H1 (cell line): ENCODE results near the gene GNAQ. TPM values are rescaled to one million over a fixed set of nuclear protein-coding genes. Genes with fewer than 3 reads are reported as not detected.

Source experiments
- CREB1 ChIP-seq: IDR thresholded peaks from 2 replicates; pipeline ENCODE4 v1.6.1; 2012; ENCODE audit warnings: inconsistent platforms
- POLR2A ChIP-seq, 2 experiments: IDR thresholded peaks; 1 replicate in 1 of 2; 2 replicates in 1 of 2; pipeline ENCODE4 v1.6.1; 2011; ENCODE audit warnings: low read depth in 2 of 2, low read length in 2 of 2, mild to moderate bottlenecking in 2 of 2; ENCODE audit errors: control extremely low read depth in 1 of 2
- POLR2AphosphoS5 ChIP-seq: IDR thresholded peaks from 2 replicates; pipeline ENCODE4 v1.6.1; 2011; ENCODE audit warnings: low read depth, low read length
- RBBP5 ChIP-seq: IDR thresholded peaks from 2 replicates; pipeline ENCODE4 v1.7.1; 2012; ENCODE audit warnings: low read depth, mild to moderate bottlenecking, inconsistent platforms, low read length, moderate library complexity, borderline replicate concordance
- RXRA ChIP-seq: IDR thresholded peaks from 2 replicates; pipeline ENCODE4 v1.6.1; 2011; ENCODE audit warnings: low read depth, mild to moderate bottlenecking, low read length, moderate library complexity; ENCODE audit not compliant: insufficient read depth
- SRF ChIP-seq: IDR thresholded peaks from 2 replicates; pipeline ENCODE4 v1.6.1; 2011; ENCODE audit warnings: mild to moderate bottlenecking, low read depth, low read length, moderate library complexity
- TCF12 ChIP-seq: IDR thresholded peaks from 2 replicates; pipeline ENCODE4 v1.6.1; 2011; ENCODE audit warnings: low read depth, mild to moderate bottlenecking, low read length
- YY1 ChIP-seq: IDR thresholded peaks from 2 replicates; pipeline ENCODE4 v1.6.1; 2011; ENCODE audit warnings: low read depth, mild to moderate bottlenecking, low read length
- polyA plus RNA-seq, 7 experiments: library from polyadenylated mRNA; depleted of rRNA in 3 of 7; stranded (reverse) in 5 of 7; unstranded in 2 of 7; fragments of >200 nt in 5 of 7; fragments of 200-250 nt in 2 of 7; gene quantifications; 1 replicate in 5 of 7; 2 replicates in 1 of 7; 4 replicates in 1 of 7; pipeline versions ENCODE4 v1.2.1 to v1.2.3, GENCODE V29; 2011 to 2013; ENCODE audit warnings: missing spikeins in 2 of 7, mixed read lengths in 2 of 7
- total RNA-seq: library from RNA; stranded (reverse); fragmentation: NEBNext Ultra II Directional; extraction: Animal tissue kit (Norgen Biotek cat#: 25700); gene quantifications from 2 replicates; pipeline ENCODE4 v1.2.1, GENCODE V29; 2021

GNAQ gene
- total and polyA plus RNA-seq, 2 of the 8 experiments (the other 6 are each of a cell fraction or from before 2014, with no cell fraction given): 22.8 to 63.8 TPM

DNA sequence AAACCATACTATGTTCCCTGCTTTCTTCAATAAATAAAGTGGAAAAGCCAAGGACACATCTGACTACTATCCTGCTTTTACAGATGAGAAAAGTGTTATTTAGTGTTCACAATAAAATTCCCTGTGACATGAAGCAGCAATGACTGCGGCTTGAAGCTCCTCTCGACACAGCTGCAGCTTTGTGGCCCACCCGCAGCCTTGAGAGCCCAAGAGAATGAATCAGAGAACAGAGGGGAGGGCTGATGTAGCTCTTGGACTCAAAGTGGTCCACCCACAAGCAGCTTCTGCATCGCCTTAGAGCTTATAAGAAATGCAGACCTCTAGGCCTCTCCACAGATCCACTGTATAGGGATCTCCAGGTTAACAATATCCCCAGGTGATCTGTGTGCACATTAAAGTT is 202.2 kb downstream of the GNAQ start (continued):
- no peak for TF ChIP-seq POLR2AphosphoS5
- no peak for TF ChIP-seq CREB1
- TF ChIP-seq TCF12: no peak
- TF ChIP-seq SRF: no peak
- no peak for TF ChIP-seq POLR2A (IDR thresholded peaks at IDR 0.05; ENCODE audit: control extremely low read depth in 1 of 2, low read depth in 2 of 2, low read length in 2 of 2)
- TF ChIP-seq RXRA: no peak
- TF ChIP-seq RBBP5: no peak
- no peak for TF ChIP-seq YY1
